GM12801 (cell line): Measurements from ENCODE around the gene TRIM54.

Experiments
- TF ChIP-seq, protein P1 (sequence below): IDR thresholded peaks from one replicate; pipeline ENCODE4 v1.5.1; 2011; ENCODE audit warnings: control low read depth; ENCODE audit not compliant: insufficient read length; ENCODE audit errors: extremely low read depth

TRIM54 gene

DNA sequence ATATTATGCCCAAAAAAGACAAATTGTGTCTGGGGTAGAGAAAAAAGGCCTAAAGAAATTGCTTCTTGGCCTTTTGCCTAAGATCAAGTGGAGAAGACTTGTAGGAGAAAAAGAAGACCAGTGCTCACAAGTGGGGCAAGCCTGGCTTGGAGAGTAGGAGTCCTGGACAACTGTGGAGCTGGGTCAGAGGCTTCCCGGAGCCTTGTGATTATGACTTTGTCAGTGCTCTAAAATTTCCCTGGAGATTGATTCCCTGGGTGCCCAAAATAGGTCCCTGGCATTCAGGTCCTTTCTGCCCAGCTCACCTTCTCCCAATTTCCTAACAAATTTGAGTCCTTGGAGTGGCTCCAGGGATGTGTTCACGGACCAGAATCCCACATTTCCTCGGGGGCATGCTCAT, 787 bp upstream of the TRIM54 start:
- TF ChIP-seq, protein P1, sequence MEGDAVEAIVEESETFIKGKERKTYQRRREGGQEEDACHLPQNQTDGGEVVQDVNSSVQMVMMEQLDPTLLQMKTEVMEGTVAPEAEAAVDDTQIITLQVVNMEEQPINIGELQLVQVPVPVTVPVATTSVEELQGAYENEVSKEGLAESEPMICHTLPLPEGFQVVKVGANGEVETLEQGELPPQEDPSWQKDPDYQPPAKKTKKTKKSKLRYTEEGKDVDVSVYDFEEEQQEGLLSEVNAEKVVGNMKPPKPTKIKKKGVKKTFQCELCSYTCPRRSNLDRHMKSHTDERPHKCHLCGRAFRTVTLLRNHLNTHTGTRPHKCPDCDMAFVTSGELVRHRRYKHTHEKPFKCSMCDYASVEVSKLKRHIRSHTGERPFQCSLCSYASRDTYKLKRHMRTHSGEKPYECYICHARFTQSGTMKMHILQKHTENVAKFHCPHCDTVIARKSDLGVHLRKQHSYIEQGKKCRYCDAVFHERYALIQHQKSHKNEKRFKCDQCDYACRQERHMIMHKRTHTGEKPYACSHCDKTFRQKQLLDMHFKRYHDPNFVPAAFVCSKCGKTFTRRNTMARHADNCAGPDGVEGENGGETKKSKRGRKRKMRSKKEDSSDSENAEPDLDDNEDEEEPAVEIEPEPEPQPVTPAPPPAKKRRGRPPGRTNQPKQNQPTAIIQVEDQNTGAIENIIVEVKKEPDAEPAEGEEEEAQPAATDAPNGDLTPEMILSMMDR, result no peak

DNA sequence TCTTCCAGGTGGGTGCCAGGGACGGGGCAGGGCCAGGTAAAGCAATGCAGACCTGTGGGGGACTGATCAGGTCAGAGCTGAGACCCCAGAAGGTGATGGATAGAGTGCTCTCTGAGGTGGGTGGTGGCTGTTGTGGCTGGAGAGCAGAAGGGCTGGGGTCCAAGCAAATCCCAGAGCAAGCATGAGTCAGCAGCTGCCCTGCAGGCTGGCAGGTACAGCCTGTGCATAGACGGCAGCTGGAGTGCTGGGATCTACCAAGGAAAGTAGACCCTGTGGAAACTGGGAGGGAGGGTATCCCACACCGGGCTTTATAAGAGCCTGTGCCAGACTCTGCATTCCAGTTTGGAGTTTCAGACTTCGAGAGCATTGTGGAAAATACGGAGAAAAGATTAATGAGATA, 663 bp downstream of the TRIM54 start:
- TF ChIP-seq, protein P1, result no peak

DNA sequence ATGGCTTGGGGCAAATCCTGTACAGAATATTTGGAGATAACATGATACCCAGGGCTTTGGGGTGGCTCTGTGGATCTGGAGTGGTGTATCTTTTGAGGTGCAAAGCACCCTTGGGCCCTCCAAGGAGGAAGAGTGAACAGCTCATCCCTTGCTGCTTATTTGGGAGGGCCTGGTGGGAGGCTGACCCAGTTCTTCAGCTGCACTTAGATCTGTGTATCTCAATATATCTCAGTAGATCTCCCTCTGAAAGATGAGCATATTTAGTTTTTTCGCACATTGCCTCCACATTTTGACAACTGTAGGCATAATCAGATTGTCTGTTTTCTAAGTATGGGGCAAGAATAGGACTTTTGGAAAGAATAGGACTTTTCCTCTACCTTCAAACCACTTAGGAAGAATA, 2.8 kb downstream of the TRIM54 start:
- TF ChIP-seq, protein P1, result no peak

DNA sequence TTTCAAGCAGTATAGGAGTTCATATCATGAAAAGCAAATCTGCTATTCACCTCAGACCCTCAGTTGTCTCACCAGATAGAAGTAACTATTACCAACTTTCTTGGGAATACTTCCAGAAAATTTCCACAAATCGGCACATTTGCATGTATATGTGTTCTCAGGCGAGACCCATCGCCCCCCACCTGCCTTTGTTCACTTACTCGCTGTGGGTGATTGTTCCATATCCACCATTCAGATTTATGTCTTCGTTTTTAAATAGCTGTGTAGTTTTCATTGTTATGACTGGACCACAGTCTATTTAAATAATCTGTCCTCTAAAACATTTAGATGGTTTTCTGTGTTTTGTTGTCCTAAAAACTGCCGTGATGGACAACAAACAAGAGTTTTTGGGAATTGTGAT, 3.3 kb downstream of the TRIM54 start:
- TF ChIP-seq, protein P1, result no peak

DNA sequence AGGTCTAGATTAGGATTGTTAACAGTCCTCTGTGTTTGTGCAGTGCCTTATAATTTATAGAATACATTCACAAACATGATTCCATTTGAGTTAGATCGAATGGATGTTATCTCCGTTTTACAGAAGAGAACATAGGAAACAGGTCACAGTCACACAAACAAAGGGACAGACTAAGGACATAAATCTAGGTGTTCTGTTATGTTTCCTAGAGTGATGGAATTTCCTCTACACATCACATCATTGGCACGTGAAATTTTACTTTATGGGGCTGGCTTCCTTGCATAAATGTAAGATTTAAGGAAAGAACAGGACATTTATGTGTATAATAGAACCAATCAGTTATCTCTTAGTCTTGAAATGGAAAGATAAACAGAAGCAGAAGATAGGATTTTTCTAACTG, 6.4 kb downstream of the TRIM54 start:
- TF ChIP-seq, protein P1, result no peak

DNA sequence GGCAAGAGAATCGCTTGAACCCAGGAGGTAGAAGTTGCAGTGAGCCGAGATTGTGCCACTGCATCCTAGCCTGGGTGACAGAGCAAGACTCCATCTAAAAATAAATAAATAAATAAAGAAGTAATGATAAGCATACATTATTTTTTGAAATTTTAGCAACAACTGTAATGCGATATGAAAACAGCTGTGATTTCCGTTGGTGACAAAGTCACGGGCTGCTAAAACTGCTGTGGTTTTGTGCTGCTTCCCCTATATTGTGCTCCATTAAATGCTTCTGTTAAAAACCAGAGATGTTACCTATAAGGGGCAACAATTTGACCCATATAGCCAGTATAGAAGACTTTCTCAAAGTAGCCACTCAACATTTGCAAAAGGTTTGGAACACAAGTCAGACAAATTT, 8.3 kb downstream of the TRIM54 start:
- TF ChIP-seq, protein P1, result no peak

DNA sequence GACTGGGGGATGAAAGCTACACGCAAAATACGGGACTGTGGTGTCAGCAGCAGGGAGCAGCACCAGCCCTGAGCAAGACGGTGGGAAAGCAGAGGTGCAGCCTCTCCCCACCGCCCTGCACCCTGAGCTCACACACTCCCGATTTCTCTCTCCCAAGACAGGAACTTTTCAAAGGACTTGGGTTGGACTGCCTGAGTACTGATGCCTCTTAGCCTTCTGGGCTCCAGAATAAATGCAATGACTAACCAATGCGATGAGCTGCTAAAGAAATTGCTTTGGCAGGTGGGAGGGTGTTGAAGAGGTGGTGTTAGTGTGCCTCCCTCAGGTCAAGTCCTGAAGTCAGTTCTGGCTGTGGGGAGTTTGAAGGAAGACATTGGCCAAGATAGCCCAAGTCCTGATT, 9.6 kb downstream of the TRIM54 start:
- TF ChIP-seq, protein P1, result no peak

DNA sequence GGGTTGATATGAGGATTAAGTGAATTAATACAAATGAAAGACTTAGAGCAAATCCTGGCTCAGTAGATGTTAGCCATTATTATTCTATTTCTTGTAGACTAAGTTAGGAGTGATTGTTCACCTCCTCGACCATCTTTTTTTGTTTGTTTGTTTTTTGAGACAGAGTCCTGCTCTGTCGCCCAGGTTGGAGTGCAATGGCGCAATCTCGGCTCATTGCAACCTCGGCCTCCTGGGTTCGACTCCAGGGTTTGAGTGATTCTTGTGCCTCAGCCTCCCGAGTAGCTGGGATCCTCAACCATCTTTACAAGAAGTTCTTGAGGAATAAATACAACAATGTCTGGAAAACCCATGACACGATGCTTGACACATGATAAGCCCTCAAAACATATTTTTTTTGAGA, 12.7 kb downstream of the TRIM54 start:
- TF ChIP-seq, protein P1, result no peak
